ENCODE measurements around the gene SIGLEC11.

- TF ChIP-seq CTCF (IDR thresholded peaks at IDR 0.05) (no peak), POLR2A (IDR thresholded peaks at IDR 0.05) (no peak)
Observed at GRCh38 chr19:49940482-49940791, 20.5 kb downstream of the SIGLEC11 start.
